GM13976 (cell line): ENCODE measurements around the gene ELN.
A peak's percentile ranks its signal among the peaks of the same experiment; 100 is the strongest.

Experiments
- DNase-seq: peaks from one replicate; pipeline ENCODE4 v3.0.0; 2012; ENCODE audit warnings: low spot score
- in situ Hi-C: fragments of 300-500 bp; cut with MboI; formaldehyde crosslinking; loops from one replicate; pipeline ENCODE4 v1.12.0; 2022; ENCODE audit warnings: low sequenced_read_pairs, mixed read lengths, inconsistent platforms; ENCODE audit not compliant: unreplicated experiment
- TF ChIP-seq, protein P1 (sequence below): IDR thresholded peaks from 2 replicates; pipeline ENCODE4 v1.5.1; 2012; ENCODE audit warnings: borderline replicate concordance, mild to moderate bottlenecking; ENCODE audit not compliant: insufficient read depth; ENCODE audit errors: extremely low read depth, missing control alignments, control extremely low read depth

Gene ELN

DNA sequence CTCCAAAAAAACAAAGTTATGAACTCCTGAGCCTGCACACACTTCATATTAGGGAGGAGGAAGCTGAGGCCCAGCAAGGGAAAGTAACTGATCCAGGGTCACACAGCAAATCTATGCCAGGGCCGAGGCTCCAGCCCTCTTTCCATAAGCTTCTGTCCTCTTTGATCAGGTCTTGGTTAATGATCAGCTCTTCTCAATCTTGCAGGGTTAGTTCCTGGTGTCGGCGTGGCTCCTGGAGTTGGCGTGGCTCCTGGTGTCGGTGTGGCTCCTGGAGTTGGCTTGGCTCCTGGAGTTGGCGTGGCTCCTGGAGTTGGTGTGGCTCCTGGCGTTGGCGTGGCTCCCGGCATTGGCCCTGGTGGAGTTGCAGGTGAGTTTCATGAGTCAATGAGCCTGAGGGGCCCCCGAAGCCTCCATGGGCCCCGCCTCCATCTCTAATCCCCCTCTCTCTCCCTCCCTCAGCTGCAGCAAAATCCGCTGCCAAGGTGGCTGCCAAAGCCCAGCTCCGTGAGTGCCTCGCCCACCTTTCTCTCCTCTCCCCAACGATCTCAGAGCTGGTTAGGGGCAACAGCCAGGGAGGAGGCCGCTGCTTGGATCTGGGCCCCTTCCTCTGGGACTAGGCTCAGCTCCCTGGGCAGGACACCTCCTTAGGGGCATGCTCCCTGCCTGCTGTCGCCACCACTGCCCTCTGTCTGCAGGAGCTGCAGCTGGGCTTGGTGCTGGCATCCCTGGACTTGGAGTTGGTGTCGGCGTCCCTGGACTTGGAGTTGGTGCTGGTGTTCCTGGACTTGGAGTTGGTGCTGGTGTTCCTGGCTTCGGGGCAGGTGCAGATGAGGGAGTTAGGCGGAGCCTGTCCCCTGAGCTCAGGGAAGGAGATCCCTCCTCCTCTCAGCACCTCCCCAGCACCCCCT, 32.0 kb downstream of the ELN start:
- DNase-seq, result no peak
- in situ Hi-C loops, result loop anchor here (10.0 kb wide), 1 partner anchor 345 kb away; no protein-coding TSS in a partner anchor
- TF ChIP-seq, protein P1, sequence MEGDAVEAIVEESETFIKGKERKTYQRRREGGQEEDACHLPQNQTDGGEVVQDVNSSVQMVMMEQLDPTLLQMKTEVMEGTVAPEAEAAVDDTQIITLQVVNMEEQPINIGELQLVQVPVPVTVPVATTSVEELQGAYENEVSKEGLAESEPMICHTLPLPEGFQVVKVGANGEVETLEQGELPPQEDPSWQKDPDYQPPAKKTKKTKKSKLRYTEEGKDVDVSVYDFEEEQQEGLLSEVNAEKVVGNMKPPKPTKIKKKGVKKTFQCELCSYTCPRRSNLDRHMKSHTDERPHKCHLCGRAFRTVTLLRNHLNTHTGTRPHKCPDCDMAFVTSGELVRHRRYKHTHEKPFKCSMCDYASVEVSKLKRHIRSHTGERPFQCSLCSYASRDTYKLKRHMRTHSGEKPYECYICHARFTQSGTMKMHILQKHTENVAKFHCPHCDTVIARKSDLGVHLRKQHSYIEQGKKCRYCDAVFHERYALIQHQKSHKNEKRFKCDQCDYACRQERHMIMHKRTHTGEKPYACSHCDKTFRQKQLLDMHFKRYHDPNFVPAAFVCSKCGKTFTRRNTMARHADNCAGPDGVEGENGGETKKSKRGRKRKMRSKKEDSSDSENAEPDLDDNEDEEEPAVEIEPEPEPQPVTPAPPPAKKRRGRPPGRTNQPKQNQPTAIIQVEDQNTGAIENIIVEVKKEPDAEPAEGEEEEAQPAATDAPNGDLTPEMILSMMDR, result no peak

DNA sequence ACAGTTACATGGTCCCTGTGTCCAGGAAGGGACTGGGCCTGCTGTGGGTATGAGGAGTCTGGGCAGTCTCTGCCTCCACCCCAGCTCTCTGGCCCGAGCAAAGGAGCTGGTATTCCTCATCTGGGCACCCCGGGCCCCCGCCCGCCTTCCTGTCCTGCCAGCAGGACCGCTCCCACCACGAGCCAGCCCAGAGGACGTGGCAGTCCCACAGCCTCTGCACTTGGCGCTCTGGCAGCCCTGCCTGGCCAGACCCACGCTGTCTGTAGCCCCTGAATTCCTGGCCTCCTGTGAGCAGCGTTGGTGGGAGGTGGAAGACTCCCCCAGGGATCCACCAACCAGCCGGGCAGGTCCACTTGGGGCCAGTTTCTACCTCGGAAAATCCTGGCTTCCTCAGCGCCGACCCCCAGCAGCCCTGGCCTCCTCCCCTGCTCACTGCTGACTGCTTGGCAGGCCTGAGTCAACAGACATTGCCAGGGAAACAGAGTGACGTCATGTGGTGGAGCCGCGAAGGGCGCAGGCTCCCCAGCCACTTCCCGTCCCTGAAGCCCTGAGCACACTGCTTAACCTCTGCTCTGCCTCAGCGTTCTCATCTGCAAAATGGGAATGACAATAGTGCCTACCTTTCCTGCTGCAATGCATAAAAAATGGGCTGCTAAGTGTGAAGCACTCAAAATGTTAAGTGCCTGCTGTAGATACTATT, 34.0 kb downstream of the ELN start:
- in situ Hi-C loops, result loop anchor here (10.0 kb wide), 1 partner anchor 343 kb away; no protein-coding TSS in a partner anchor
- TF ChIP-seq, protein P1, result no peak
- DNase-seq, result peak; percentile 80

DNA sequence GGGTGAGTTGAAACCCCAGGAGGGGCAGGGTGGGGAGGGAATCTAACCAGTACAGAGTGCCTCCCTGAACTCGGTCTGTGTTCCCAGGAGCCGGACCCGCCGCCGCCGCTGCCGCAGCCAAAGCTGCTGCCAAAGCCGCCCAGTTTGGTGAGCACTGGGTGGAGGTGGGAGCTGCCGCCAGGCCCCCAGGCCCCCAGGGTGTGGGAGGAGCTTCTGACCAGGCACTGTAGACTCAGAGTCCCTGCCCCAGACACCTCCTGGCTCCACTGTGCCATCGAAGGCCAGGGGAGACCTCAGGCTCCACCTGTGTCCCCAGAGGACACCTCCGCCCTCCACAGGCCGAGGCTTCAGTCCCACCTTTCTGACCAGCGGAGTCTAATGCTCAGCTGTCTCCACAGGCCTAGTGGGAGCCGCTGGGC, 35.3 kb downstream of the ELN start:
- TF ChIP-seq, protein P1, result no peak
- no peak for DNase-seq
- in situ Hi-C loops, result loop anchor here (10.0 kb wide), 1 partner anchor 342 kb away; no protein-coding TSS in a partner anchor

DNA sequence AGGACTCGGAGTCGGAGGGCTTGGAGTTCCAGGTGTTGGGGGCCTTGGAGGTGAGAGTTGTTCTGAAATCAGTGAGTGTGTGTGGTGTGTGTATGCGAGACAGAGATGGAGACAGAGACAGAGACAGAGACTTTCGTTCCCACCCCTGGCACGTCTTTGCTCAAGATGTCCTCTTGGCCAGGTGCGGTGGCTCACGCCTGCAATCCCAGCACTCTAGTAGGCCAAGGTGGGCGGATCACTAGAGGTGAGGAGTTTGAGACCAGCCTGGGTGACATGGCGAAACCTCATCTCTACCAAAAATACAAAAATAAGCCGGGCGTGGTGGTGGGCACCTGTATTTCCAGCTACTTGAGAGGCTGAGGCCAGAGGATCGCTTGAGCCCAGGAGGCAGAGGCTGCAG, 35.7 kb downstream of the ELN start:
- in situ Hi-C loops, result loop anchor here (10.0 kb wide), 1 partner anchor 341 kb away; no protein-coding TSS in a partner anchor
- DNase-seq, result no peak
- TF ChIP-seq, protein P1, result no peak

DNA sequence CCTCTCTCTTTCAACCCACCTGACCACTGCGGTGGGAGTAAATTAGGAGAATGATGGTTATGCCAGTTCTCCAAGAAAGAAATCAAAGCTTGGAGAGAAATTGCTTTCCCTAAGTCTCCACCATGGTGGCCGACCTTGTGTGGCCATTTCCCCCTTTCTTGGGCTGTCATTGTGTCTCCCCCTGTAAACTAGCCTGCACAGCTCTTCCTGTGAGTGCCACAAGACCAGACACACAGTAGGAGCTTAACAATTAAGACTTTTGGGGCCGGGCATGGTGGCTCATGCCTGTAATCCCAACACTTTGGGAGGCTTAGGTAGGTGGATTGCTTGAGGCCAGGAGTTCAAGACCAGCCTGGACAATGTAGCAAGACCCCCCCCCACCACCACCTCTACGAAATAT, 36.7 kb downstream of the ELN start:
- DNase-seq, result no peak
- in situ Hi-C loops, result loop anchor here (10.0 kb wide), 1 partner anchor 340 kb away; no protein-coding TSS in a partner anchor
- TF ChIP-seq, protein P1, result no peak

DNA sequence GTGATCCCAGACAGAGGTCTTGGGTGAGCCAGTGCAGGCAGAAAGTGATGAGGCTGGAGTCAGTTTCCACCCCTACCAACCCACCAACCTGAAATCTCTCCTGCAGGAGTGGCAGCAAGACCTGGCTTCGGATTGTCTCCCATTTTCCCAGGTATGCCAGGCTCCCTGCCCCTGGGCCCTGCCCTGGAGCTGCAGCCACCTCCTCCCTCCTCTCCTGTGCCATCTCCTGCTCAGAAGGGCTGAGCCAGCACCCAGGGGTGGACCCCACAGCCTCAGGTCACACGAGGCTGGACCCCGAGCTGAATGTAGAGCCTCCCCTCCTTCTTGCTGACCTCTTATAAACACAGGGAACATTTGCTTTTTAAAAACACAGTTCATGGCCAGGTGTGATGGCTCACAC, 38.7 kb downstream of the ELN start:
- in situ Hi-C loops, result loop anchor here (10.0 kb wide), 1 partner anchor 338 kb away; no protein-coding TSS in a partner anchor
- TF ChIP-seq, protein P1, result no peak
- no peak for DNase-seq
